Thymus (tissue), 11 donors: ENCODE data around the gene SCAI. TPM values are rescaled to one million over a fixed set of nuclear protein-coding genes. Genes with fewer than 3 reads are reported as not detected.
"Not testable (repeated sequence)": the region's sequence is repeated elsewhere in the genome, so short reads cannot be mapped to it uniquely, and the experiment has no call there.

Experiments used
- DNase-seq, 9 donors: peaks; one replicate each; pipeline ENCODE4 v3.0.0-alpha.2; 2013; ENCODE audit warnings: low spot score in 9 of 9, low read depth in 6 of 9, missing footprints in 1 of 9
- H3K27ac ChIP-seq, 2 donors: one replicate each; pipeline ENCODE4 v1.5.1; 2013; ENCODE audit warnings: control low read depth in 1 of 2, low read depth in 1 of 2, low read length in 1 of 2, mild to moderate bottlenecking in 1 of 2, moderate library complexity in 1 of 2
- H3K27me3 ChIP-seq, 2 donors: one replicate each; pipeline ENCODE4 v1.5.1; 2013; ENCODE audit warnings: low read length in 1 of 2; ENCODE audit not compliant: control insufficient read depth in 2 of 2, insufficient read depth in 1 of 2
- H3K36me3 ChIP-seq, 2 donors: one replicate each; pipeline ENCODE4 v1.5.1; 2013; ENCODE audit warnings: low read length in 1 of 2, mild to moderate bottlenecking in 1 of 2, moderate library complexity in 1 of 2; ENCODE audit not compliant: control insufficient read depth in 2 of 2, insufficient read depth in 2 of 2
- H3K4me1 ChIP-seq, 2 donors: one replicate each; pipeline ENCODE4 v1.5.1; 2013; ENCODE audit warnings: low read length in 2 of 2; ENCODE audit not compliant: control insufficient read depth in 2 of 2, insufficient read depth in 2 of 2
- H3K4me3 ChIP-seq, 2 donors: one replicate each; pipeline ENCODE4 v1.5.1; 2013; ENCODE audit warnings: low read length in 2 of 2, control low read depth in 1 of 2, mild to moderate bottlenecking in 1 of 2
- H3K9me3 ChIP-seq, 2 donors: one replicate each; pipeline ENCODE4 v1.5.1; 2013; ENCODE audit warnings: low read length in 1 of 2, mild to moderate bottlenecking in 1 of 2; ENCODE audit not compliant: control insufficient read depth in 2 of 2, insufficient read depth in 1 of 2
- WGBS: extraction: QIAGEN DNeasy Blood & Tissue Kit; methylation state at CpG from one replicate; pipeline ENCODE4 v1.1.7; 2013; 5-methylcytosine and 5-hydroxymethylcytosine counted together
- polyA plus RNA-seq: library from polyadenylated mRNA; stranded (reverse); fragments of 200-250 nt; gene quantifications from one replicate; pipeline ENCODE4 v1.2.3, GENCODE V29; 2013
- total RNA-seq: library from RNA; stranded (reverse); fragments of 120-200 nt; gene quantifications from one replicate; pipeline ENCODE4 v1.2.4, GENCODE V29; 2013
- donor health status: healthy.

SCAI gene
- total and polyA plus RNA-seq, 2 donors = 9.4 to 23.5 TPM

GRCh38 chr9:125100822-125101221 is 42.5 kb downstream of the SCAI start:
- DNase-seq = no peak
- Histone ChIP-seq H3K9me3 (peaks cover 1 to 8% of the 10 kb centered on the region in 2 donors), H3K4me3 (no peak overlapping the region), H3K27ac (no peak overlapping the region), H3K36me3 (peaks cover 6 to 10% of the 10 kb centered on the region in 2 donors), H3K27me3 (no peaks in the 10 kb centered on the region), H3K4me1 (peaks cover 0 to 3% of the 10 kb centered on the region in 2 donors)
- WGBS = 95% methylated on average over 4 of the region's 4 CpGs

GRCh38 chr9:125099816-125100215 is 43.5 kb downstream of the SCAI start:
- peaks cover 0 to 3% of the 10 kb centered on the region in 2 donors for H3K4me1 ChIP-seq
- no peak overlapping the region for H3K4me3 ChIP-seq
- H3K27me3 ChIP-seq = no peaks in the 10 kb centered on the region
- DNase-seq = no peak
- peaks cover 10% of the 10 kb centered on the region in 2 donors for H3K36me3 ChIP-seq
- peaks cover 1 to 9% of the 10 kb centered on the region in 2 donors for H3K9me3 ChIP-seq
- no peak overlapping the region for H3K27ac ChIP-seq
- 98% methylated on average over 3 of the region's 3 CpGs for WGBS

DNA sequence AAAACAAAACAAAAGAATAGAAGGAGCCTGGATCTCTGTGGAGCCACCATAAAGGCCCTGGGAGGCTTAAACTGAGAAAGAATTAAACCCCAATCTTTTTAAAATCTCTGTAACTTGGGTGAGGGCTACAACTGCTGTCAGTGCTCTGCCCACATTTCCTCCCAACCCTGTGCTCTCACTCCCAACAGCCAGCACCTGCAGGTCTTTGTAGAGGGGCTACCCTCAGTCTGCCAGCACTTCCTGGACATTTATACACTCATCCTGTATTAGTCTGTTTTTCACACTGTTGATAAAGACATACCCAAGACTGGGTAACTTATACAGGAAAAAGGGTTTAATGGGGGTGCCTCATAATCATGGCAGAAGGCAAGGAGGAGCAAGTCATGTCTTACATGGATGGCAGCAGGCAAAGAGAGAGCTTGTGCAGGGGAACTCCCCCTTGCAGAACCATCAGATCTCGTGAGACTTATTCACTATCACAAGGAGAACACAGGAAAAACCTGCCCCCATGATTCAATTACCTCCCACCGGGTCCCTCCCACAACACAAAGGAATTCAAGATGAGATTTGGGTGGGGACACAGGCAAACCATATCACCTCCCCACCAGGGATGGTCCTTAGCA is 47.4 kb downstream of the SCAI start:
- WGBS = 98% methylated on average over 2 of the region's 2 CpGs
- Histone ChIP-seq H3K36me3 (peaks cover 15 to 21% of the 10 kb centered on the region in 2 donors), H3K4me3 (no peak overlapping the region), H3K4me1 (no peaks in the 10 kb centered on the region), H3K27me3 (no peaks in the 10 kb centered on the region), H3K9me3 (peaks cover 1 to 9% of the 10 kb centered on the region in 2 donors), H3K27ac (no peak overlapping the region)
- no peak for DNase-seq

DNA sequence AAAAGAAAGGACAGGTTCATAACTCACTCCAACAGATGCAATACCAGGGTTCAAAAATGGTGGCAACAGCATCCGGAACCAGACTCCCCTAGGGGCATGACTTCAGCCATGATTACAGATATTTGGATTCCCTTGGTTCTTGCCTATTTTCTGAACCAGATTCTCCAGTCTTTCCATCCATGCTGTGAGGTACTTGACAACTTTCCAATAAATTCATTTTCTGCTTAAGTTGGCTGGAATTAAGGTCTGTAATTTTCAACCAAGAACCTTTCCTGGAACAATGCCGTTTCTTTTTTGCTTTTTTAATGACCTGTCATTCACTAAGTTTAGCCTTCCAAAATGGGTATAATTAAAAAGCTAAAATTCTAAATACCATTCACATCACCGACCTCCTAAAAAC is 52.2 kb downstream of the SCAI start:
- 97% methylated on average over 3 of the region's 3 CpGs for WGBS
- Histone ChIP-seq H3K36me3 (peaks cover 8 to 21% of the 10 kb centered on the region in 2 donors), H3K27ac (no peak overlapping the region), H3K9me3 (peaks cover under 1 to 4% of the 10 kb centered on the region in 2 donors), H3K4me3 (no peak overlapping the region), H3K27me3 (no peaks in the 10 kb centered on the region), H3K4me1 (no peaks in the 10 kb centered on the region)
- DNase-seq = no peak

DNA sequence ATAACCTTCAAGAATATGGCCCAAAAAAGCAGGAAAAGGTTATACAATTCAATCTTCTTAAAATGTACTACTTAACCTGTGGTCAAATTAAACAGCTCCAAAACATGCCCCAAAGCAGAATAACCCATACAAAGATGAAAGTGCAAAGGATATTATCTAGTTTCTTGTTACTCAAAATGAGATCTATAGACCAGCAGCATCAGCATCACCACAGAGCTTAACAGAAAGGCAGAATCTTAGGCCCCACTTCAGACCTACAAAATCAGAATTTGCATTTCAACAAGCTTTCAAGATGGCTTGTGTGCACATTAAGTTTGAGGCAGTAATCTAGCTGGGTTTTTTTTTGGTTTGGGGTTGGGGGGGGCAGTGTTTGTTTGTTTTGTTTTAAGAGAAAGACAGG is 54.0 kb downstream of the SCAI start:
- no peak for DNase-seq
- Histone ChIP-seq H3K27ac (no peak overlapping the region), H3K4me1 (no peaks in the 10 kb centered on the region), H3K36me3 (peaks cover 4 to 20% of the 10 kb centered on the region in 2 donors), H3K9me3 (peaks cover 0 to 5% of the 10 kb centered on the region in 2 donors), H3K4me3 (no peak overlapping the region), H3K27me3 (no peaks in the 10 kb centered on the region)

DNA sequence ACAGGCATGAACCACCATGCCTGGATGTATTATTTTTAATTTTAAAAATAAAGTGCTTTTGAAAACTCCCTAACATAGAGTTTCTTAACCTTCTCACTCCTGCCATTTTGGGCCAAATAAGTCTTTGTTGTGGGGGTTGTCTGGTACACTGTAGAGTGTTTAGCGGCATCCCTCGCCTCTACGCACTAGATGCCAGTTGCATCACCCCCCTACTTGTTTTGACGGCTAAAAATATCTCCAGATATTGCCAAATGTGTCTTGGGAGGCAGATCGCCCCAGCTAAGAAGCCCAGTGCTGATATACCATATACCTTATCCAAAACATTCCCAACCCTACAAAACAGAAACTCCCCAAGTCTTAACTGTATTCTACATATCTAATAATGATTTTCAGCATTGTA is 54.6 kb downstream of the SCAI start:
- Histone ChIP-seq H3K36me3 (peaks cover 2 to 21% of the 10 kb centered on the region in 2 donors), H3K4me1 (no peaks in the 10 kb centered on the region), H3K27ac (no peak overlapping the region), H3K9me3 (peaks cover under 1 to 8% of the 10 kb centered on the region in 2 donors), H3K4me3 (no peak overlapping the region), H3K27me3 (no peaks in the 10 kb centered on the region)
- 89% methylated on average over 5 of the region's 5 CpGs for WGBS
- DNase-seq = no peak

DNA sequence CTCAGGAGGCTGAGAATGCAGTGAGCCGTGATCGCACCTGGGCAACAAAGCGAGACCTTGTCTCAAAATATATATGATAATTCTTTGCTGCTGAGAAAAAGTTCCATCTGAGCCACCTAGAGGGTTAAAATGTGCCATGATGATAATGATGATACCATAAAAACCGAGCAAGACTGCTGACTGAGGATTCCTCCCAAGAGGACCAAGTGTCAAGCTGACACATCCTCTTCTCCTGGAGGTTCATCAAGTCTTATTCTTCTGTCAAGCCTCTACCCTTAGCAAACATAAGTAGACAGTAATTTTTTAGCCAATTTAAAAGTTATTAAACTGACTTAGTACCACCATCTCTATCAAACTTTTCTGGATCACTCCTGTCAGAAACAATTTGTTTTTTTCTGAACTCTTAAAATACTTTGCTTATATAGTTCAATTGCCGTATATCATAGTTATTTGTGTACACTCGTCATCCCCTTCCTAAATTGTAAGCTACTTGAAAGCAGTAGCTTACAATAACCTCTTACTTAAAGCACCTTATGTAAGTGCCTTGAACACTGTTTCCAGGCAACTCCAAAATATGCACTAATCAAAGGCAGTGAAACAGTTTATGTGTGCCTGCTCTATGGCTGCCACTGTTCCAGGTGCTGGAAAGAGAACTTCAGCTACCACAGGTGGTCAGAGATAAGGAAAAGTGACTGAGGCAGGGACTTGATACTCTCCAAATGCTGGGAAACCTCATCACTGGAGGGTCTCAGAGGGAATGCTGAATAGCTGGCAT is 57.4 kb downstream of the SCAI start:
- DNase-seq = no peak
- peaks cover 20 to 38% of the 10 kb centered on the region in 2 donors for H3K36me3 ChIP-seq
- no peak overlapping the region for H3K27ac ChIP-seq
- H3K27me3 ChIP-seq = no peaks in the 10 kb centered on the region
- WGBS = 96% methylated on average over 6 of the region's 6 CpGs
- H3K4me1 ChIP-seq = no peaks in the 10 kb centered on the region
- peaks cover 10 to 34% of the 10 kb centered on the region in 2 donors for H3K9me3 ChIP-seq
- H3K4me3 ChIP-seq = no peak overlapping the region

GRCh38 chr9:125082197-125082596 is 61.1 kb downstream of the SCAI start:
- not testable (repeated sequence) for H3K27ac ChIP-seq, H3K4me1 ChIP-seq, DNase-seq, H3K27me3 ChIP-seq, H3K4me3 ChIP-seq
- Histone ChIP-seq H3K36me3 (peaks cover 20 to 35% of the 10 kb centered on the region in 2 donors), H3K9me3 (peaks cover 10 to 35% of the 10 kb centered on the region in 2 donors)
- WGBS = 81% methylated on average over 6 of the region's 6 CpGs

GRCh38 chr9:125080797-125081196 is 62.5 kb downstream of the SCAI start:
- H3K4me1 ChIP-seq, H3K4me3 ChIP-seq, DNase-seq, H3K27ac ChIP-seq, H3K27me3 ChIP-seq: not testable (repeated sequence)
- WGBS = 97% methylated on average over 2 of the region's 2 CpGs
- Histone ChIP-seq H3K36me3 (peaks cover 20 to 35% of the 10 kb centered on the region in 2 donors), H3K9me3 (peaks cover 10 to 35% of the 10 kb centered on the region in 2 donors)
